ENCODE measurements around the gene CASK. TPM values are rescaled to one million over a fixed set of nuclear protein-coding genes. Genes with fewer than 3 reads are reported as not detected.
A peak's percentile ranks its signal among the peaks of the same experiment; 100 is the strongest.

Gene CASK
- total RNA-seq, 2 donors from 2014 or later: 15.0 to 17.0 TPM

GRCh38 chrX:41471786-41472185 is 451.6 kb downstream of the CASK start:
- H3K27ac ChIP-seq: no peak overlapping the region
- no peaks in the 10 kb centered on the region for H3K36me3 ChIP-seq
- H3K4me1 ChIP-seq: no peaks in the 10 kb centered on the region
- no peak overlapping the region for H3K4me3 ChIP-seq
- TF ChIP-seq, protein P1, sequence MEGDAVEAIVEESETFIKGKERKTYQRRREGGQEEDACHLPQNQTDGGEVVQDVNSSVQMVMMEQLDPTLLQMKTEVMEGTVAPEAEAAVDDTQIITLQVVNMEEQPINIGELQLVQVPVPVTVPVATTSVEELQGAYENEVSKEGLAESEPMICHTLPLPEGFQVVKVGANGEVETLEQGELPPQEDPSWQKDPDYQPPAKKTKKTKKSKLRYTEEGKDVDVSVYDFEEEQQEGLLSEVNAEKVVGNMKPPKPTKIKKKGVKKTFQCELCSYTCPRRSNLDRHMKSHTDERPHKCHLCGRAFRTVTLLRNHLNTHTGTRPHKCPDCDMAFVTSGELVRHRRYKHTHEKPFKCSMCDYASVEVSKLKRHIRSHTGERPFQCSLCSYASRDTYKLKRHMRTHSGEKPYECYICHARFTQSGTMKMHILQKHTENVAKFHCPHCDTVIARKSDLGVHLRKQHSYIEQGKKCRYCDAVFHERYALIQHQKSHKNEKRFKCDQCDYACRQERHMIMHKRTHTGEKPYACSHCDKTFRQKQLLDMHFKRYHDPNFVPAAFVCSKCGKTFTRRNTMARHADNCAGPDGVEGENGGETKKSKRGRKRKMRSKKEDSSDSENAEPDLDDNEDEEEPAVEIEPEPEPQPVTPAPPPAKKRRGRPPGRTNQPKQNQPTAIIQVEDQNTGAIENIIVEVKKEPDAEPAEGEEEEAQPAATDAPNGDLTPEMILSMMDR (IDR thresholded peaks at IDR 0.05): no peak
- no peaks in the 10 kb centered on the region for H3K27me3 ChIP-seq
- no peak for DNase-seq (ENCODE audit: low spot score)
- no peaks in the 10 kb centered on the region for H3K9me3 ChIP-seq

GRCh38 chrX:41470706-41471105 is 452.6 kb downstream of the CASK start:
- H3K4me1 ChIP-seq: no peaks in the 10 kb centered on the region
- no peak overlapping the region for H3K4me3 ChIP-seq
- TF ChIP-seq, protein P1 (IDR thresholded peaks at IDR 0.05): no peak
- H3K27ac ChIP-seq: no peak overlapping the region
- H3K36me3 ChIP-seq: no peaks in the 10 kb centered on the region
- H3K27me3 ChIP-seq: no peaks in the 10 kb centered on the region
- H3K9me3 ChIP-seq: no peaks in the 10 kb centered on the region
- no peak for DNase-seq (ENCODE audit: low spot score)

DNA sequence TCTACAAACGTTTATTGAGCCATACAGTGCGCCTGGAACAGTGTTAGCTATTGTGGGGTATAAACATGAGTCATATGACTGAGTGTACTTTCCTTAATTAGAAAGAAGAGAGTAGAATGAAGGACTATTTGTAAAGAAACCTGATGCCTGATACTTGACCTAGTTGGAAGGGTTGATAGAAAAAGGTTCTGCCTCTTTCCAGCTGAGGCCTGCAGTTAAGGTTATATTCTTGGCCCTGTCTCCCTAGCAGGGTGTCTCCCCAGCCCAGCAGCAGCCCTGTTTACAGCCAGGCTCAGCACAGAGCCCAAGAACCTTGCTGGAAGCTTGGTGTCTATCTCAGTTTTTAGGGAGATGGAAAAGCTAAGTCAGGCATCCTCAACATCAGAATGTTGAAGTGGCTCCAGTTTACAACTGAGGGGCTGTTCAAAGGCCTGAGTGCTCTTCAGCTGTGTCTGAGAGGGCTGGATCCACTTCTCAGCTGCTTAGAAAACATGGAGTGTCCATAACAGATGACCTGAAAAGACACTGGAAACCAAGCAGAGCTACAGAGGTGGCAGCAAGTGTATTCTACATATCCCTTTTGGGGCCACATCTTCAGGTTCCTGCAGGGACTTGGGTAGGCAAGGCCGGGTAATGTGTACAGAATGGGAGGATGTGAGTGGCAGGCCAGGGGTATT is 454.6 kb downstream of the CASK start:
- Histone ChIP-seq H3K27ac (peak overlapping the region; percentile 33 to 56), H3K27me3 (no peaks in the 10 kb centered on the region), H3K4me3 (no peak overlapping the region), H3K9me3 (no peaks in the 10 kb centered on the region), H3K4me1 (no peaks in the 10 kb centered on the region), H3K36me3 (no peaks in the 10 kb centered on the region)
- TF ChIP-seq, protein P1 (IDR thresholded peaks at IDR 0.05): no peak
- DNase-seq (ENCODE audit: low spot score): no peak

Other genes with a start within 250 kb of the CASK start
- gene GPR34, start 234.6 kb downstream of the CASK start, total RNA-seq: 1 to 10 TPM; 3.8 to 8.5 TPM
- gene GPR82, start 199.4 kb downstream of the CASK start, total RNA-seq: under 1 TPM in 1 of 2 donors, not detected in 1; 0.31 TPM